Right lobe of liver (tissue), 4 donors: ENCODE results near the gene C19orf38.

Source experiments
- CTCF ChIP-seq, 4 donors: fragments of 200-600 bp in 3 of 4; fragments of 450-650 bp in 1 of 4; IDR thresholded peaks; one replicate each; pipeline versions ENCODE4 v1.5.1 to v1.8.0; 2016 to 2022; ENCODE audit warnings: antibody characterized with exemption in 4 of 4, mild to moderate bottlenecking in 2 of 4
- POLR2A ChIP-seq: fragments of 450-650 bp; IDR thresholded peaks from one replicate; pipeline ENCODE4 v1.6.1; 2017; ENCODE audit warnings: antibody characterized with exemption, mild to moderate bottlenecking
- donor health status: DM: no; HTN: no; CAD: no.
- donor health status: DM: no; HTN: no; CAD: no.
- donor health status: DM: no; HTN: yes; CAD: no.

GRCh38 chr19:10848230-10848856 is at the start of gene C19orf38:
- TF ChIP-seq POLR2A (no peak), CTCF (IDR thresholded peaks at IDR 0.05) (no peak)
